GM18520 (cell line): ENCODE results near the gene LMAN2.

Experiments used
- ATAC-seq: cut with Tn5 transposase; IDR thresholded peaks from one replicate; pipeline ENCODE4 v1.9.1; 2021; ENCODE audit not compliant: unreplicated experiment

The LMAN2 gene

DNA sequence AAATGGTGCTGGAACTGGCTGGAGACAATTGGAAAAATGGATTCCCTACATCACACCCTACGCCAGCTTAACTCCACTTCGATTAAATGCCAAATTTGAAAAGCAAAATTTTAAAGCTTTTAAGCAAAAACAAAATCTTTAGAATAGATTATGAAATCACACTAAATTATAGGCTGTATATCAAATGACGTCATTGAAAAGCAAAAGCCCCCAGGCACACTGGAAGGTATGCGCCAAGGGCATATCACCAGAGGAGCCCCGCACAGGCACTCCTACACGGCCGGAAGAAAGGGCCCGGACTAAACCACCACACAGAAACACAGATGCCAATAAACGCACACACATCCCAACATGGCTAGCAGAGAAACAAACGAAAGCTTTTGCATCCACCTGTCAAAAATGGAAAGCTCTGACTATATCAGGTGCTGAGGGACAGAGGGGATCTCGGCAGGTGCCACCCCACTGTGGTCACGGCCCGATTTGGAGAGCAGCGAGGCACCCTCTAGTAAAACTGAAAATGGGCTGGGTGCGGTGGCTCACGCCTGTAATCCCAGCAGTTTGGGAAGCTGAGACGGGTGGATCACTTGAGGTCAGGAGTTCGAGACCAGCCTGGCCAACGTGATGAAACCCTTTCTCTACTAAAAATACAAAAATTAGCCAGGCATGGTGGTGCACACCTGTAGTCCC, 22.8 kb downstream of the LMAN2 start:
- ATAC-seq: no peak

DNA sequence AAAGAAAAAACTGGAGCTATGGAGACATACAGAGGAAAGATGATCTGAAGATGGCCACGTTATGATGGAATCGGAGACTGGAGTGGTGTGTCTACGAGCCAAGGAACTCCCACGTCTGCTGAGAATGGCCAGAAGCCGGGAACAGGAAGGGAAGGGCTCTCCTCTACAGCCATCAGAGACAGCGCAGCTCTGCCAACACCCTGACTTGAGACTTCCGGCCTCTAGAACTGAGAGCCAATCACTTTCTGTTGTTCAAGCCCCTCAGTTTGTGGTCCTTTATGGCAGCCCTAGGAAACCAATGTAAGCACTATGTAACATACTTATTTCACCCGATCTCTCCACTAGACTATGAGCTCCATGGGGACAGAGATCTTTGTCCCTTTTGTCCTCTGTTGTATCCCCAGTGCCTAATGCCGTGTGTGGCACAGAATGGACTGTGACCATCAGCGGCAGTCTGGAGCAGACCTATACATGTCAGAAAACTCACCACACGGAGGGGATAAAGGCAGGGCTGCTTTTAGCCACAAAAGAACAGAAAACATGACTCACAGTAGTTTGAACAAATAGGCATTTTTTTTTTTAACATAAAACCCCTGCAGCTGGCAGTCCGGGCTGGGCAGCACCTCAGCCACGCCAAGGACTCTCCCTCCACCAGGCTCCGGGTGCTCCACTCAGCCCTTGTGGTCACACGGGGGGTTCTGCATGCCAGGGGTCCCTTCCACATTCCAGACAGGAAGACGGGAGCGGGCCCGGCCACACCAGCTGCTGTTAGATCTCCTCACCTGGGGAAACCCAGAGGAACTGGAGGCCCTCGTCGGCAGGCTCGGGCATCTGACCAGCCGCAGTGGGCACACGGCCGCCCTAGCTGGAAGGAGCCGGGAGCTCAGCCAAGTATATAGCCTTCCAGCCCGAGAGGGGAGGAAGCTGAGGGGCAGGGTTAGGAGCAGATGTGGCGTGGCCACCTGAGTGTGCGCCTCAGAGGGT, 23.6 kb downstream of the LMAN2 start:
- ATAC-seq: no peak

DNA sequence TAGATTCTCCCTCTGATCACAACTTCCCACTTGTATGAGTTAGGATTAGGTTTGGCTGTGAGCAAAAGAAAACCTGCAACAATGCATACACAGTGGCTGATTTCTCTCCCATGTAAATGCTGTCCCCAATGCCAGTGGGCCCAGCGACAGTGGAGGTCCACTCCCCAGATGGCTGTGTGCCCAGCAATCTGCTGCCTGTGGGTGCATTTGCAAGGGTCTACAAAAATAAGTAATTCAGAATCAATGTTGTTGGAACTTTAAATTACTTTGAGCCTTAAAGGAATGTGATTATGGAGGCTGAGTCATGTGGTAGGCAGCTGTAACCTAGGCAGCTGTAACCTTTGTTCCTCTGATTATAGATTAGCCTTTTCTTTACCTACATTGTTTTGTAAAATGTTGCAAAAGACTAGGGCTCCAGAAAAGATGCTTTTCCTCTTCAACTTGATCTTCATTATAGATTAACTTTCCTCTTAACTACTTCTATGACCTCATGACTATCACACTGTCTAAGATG, 25.5 kb downstream of the LMAN2 start:
- ATAC-seq: no peak

DNA sequence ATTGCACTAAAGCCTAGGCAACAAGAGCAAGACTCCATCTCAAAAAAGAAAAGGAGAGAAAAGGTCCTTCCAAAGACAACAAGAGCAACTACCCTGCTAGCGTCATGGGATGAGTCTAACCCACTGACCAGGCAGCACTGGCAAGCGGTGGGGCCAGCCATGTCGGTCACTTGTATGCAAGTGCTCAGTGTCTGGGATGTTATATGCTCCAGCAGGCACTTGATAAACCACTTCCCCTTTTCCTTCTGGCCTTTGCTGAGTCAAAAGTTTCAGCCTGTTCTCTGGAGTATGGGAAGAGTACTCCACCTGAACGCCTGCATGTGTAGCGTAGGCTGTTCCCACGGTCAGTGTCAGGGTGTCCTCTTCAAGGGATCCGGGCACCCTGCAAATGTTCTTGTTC, 30.6 kb downstream of the LMAN2 start:
- no peak for ATAC-seq

DNA sequence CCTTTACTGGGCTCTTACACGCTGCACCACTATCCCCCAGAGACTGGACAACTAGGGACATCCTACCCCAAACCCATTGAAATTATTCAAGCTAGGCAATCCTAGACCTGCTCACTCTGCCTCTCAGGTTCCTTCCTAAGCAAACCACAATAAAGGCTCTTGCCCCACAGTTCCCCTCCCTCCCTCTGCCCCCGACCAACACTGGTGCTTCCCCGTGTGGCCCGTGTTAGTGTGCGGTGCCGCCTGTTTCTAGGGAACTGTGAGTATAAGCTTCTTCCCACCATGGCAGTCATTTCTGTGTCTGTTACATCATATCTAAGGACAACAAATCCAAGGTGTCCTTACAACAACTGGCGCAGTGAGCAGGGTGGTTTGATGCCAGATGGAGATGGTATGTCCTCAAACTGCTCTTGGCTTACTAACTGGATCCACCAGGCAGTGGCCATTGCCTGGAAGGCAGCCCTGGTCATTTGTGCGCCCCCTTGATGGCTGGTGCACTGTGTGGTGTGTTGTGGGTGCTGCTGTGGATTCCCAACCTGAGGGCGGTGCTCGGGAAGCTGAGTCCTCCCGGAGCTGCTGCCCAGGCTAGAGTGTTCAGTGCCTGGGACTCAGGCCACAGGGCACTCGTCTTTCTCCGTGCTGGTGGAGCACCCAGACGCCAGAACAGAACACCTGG, 31.4 kb downstream of the LMAN2 start:
- ATAC-seq: no peak

DNA sequence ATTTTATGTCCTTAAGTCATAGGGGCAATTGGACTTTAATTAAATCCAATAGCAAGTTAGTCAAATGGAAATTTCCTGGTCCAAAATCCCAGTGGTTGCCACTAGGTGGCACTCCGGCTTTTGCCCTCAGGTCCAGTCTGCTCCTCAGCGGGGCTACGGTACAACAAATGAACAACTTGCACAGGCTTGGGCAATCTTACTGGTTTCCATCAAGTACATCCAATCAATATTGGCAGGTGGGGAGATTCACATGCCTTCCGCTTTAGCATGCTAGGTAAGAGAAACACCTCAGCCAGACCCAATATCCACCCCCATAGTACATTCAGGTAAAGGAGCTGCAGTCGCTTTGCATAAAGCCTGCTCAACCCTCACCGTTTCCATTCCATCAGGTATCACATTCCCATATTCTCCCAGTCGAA, 33.5 kb downstream of the LMAN2 start:
- ATAC-seq: no peak

DNA sequence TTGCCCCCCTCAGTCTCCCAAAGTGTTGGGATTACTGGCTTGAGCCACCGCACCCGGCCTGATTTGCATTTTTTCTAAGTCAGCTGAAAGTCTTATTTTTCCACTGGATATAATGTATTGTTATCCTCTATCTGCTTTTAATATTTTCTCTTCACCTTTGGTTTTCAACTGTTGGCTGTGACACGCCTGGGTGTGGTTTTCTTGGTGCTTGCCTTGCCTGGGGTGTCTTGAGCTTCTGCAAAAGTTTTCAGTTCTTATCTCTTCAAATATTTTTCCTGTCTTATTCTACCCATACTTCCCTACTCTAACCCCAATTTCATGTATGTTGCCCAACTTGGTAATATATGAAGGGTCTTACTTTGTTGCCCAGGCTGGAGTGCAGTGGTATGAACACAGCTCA, 35.5 kb downstream of the LMAN2 start:
- no peak for ATAC-seq

DNA sequence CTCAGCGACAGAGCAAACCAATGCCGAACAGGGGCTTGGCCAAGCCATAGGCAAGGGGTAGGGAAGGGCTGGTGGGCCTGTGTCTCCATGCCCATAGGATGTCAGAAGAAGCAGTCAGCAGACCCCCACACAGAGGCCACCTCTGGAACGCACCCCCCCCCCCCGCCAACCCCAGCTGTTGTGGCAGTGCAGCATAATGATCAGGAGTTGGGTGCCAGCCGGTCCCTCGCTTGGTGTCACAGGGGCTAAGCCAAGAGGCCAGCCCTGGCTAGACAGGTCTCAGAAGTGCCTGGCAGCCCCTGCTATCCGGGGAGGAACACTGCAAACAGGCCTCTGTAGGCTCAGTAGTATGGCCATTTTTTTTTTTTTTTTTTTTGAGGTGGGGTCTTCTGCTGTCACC, 36.1 kb downstream of the LMAN2 start:
- ATAC-seq: no peak

DNA sequence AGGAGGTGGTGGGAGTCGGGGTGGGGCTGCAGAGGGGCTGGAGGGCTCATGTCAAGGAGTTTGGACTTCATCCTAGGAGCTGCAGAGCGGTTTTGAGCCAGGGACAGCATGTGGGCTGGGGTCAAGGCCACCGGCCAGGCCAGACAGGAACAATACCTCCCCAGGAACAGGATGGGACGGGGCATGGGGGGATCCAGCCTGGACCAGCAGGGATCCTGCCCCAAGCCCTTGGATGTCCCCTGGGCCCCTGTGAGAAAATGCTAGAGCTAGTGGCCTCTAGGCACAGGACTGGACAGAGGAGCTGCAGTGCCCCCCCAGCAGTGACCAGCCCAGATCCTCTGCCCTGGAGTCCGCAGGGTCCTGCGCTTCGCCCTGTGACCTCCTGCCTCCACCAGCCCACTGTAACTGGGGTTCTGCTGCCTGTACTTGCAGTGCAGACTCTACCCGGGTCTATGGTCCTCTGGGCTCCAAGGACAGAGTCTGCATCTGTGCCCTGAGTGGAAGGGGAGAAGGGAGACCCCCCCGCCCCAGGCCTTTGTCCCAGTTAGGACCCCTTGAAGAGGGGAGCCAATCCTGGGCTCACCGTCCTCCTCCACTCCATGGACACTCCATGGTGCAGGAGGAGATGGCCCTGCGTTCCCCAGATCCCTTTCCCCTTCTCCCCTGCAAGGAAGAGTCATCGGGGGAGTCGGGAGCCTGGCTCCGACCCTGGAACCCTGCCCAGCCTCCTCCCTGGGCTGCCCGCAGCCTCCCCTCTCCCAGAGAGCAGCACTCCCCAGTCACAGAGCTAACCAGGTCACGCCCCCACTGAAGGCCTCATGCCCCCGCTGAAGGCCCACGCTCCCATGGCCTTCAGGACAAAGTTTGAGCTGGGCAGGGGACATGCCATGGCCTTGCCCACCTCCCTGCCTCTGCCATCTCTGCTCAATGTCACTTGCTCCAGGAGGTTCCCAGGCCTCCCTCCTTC, 36.8 kb downstream of the LMAN2 start:
- ATAC-seq: no peak

DNA sequence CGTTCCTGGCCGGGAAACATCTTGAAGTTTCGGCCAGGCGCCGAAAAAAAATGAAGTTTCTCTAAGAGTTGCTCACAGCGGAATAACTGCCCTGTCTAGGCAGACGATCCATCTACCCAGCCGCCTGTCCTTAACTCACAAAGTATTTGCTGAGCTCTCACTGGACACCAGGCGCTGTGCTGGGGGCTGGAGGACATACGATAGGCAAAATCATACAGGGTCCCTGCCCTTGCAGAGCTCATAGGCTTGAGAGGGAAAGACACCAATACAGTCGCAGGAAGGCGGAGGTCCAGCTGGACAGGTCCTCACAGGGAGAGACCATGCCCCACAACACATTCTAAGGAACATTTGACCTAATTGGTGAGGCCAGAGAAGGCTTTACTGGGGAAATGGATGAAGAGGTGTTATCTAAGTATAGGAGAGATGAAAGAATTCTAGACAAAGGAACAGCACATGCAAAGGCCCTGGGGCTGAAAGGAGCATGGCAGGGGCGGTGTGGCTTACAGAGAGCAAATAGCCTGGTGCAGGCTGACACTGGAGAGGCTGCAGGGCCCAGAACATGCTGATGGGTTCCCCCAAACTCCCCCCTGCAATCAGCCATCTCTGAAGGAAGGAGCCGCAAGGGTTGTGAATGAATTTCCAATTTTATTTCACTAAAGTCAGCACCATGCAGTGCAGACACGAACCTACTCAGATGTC, 37.8 kb downstream of the LMAN2 start:
- no peak for ATAC-seq

DNA sequence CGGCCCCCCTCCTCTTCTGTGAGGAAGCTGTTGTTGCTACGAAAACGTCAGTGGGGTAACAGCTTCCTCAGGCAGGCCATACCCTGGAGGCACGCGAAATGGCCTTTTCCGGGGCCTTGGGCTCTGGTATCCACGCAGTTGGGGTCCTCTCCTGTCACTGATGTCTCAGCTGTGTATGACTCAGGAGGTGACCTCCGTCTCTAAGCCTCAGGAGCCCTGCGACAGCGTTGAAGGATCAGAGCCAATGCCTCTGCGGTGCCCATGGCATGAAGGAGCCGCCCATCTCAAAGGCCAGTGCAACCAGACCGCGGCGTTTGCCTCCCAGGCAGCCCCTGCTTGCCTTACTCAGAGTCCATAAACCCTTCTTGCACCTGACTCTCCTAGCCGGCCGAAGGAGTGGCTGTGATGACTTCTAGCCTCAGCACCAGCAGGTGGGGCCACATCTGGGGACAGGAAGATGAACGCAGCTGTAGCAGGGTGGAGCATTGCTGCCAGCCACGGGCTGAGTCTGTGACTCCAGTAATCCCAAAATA, 38.8 kb downstream of the LMAN2 start:
- ATAC-seq: no peak

DNA sequence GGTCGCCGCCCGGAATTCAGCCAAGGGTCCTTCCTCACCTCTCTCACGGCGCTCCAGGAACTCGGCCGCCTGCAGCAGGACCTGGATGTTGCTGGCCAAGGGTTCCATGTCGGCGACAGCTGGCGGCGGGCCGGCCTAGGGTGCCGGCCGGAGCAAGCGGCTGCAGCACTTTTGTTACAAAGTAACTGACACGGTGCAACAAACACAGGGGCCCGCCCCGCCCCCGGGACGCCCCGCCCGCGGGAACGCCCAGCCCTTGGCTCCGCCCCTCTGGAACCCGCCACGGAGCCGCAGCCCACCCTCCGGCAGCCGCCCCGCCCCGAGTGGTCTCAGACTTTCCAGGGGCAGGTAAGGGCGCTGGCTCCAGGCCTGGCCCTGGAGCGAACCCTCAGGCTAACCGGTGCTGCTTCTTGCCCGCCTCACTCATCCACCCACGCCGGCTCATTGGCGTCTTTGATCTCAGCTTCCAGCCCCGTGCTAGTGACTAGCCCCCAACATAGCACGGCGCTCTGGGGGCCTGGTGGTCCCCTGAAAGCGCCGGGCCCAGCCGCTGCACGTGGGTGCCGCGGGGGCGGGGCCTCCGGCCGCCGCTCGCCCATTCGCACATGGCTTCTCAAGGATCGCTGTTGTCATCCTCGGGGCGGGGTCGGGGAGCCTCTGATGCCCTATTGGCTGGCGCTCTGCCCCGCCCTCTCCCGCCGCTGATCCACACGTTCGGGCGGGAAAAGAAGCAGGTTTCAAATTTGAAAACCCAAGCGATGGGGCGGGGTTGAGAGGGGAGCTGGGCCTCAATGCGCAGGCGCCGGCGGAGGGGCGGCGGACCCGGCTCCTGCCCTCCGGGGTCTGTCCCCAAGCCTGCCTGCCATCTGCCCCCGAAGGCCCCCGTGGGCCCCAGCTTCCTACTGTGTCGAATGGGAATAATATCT, 39.5 kb downstream of the LMAN2 start, which contains the start of gene MXD3:
MXD3 (minus strand) TSS at position 176 of the 926 bp plus-strand sequence; CDS start at position 108, 68 bp downstream.
- peak; percentile 75 for ATAC-seq

DNA sequence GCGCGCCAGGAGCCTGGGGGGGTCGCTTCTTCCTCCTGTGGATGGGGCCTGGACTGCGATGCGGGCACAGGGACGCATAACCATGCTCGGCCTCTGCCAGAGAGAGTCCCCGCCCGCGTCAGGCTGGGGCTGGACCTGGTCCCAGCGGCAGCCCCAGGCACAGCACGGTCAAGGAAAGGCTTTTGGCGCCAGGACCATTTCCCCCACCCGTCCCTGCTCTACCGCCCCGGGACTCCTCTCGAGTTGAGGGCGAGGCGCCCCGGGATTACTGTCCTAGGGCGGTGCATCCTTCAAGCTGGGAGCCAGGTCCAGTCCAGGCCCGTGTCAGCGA, 40.1 kb downstream of the LMAN2 start:
- no peak for ATAC-seq

DNA sequence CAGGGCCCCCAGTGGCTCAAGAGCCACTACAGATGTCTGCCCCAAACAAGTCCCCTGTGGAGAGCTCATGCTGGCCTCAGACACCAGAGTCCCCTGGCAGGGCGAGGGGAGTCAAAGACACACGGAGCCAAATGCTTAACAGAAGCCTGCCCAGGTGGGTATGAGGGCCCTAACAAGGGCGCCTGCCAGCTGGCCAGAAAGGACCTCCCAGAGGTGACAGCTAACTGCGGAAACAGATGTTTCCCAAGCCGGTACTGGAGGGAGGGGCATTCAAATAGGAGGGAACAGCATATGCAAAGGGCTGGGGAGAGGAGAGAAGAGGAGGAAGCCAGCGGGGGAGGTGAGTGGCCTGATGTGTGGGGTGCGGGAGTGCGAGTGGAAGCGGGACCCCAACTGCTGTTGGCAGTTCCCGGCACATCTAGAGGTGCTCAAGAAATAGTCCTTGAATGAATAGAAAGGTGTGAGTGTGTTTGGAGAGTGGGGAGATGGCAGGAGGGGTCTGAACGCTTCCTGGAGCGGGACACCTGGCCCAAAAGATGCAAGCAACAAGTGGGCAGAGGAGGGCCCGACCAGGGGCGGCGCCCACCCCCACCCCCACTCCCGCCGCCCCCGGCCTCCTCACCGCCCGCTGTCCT, 40.6 kb downstream of the LMAN2 start:
- ATAC-seq: no peak

DNA sequence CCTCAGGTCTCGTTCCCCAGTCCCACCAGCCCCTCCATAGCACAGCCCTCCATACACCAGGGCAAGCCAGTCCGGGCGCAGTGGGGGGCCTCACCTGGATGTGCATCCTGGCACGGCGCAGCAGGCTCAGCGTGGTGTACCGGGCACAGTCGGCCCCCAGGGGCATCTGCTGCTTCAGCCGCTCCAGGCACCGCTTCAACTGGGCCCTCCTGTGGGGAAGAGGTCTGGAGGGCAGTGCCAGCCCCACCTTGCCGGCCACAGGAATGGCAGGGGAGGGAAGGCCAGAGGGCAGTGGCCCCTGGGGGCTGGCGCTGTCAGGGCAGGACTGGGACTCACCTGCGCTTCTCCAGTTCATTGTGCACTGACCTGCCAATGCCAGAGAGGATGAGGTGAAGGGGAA, 41.1 kb downstream of the LMAN2 start:
- no peak for ATAC-seq

DNA sequence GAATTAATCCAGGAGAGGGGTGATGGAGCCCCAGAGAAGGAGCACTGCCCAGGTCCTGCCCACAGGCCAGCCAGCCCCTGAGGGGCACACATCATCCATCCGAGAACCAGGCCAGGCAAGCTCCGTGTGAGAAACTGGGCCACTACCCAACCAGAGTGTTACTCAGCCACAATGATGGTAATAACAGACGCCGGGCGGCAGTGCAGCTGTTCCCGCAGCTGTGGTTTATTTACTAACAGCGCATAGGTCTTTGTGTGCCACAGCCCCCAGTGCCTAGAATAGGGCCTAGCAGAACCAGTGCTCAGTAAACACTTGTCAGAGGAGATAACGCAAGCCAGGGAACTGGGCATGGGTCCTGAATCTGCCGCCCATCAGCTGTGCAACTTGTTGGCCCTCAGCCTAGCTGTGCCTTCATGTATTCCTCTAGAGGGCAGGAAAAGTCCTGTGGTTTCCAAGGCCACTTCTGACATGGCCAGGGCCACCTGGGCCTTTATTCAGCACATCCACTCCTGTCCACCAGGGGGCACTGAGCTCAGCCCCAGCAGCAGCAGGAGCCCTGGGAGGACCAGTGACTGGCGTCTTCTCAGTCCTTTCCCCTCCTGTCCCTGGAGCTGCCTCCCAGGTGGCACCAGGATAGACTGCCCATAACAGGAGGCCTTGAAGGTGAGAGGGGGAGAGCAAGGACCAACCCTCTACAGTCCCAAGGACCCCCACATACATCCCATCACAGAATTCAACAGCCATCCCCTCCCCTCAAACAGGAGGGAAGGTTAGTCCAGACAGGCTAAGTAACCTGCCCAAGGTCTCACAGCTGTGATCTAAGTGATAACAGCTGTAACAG, 41.9 kb downstream of the LMAN2 start:
- ATAC-seq: no peak

DNA sequence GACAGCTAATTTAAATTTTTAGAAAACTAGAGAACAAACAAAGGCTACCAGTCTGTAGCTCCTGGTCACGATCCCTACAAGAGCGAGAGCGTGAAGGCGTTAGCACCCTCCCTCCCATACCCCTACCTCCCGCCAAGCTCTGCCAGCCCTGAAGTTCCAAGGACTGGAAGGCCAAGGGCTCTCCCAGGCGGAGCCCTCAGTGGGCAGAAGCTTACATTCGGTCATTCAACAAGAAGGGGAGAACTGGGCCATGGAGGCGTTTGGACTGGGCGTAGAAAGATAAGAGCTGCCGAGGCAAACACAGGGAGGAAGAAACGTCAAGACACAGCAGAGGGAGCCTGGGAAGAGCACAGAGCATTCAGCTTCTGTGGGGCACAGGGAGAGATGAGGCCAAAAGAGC, 42.7 kb downstream of the LMAN2 start:
- no peak for ATAC-seq
